BE2C (cell line): ENCODE measurements around the gene RAB12.
"Not testable (repeated sequence)": the region's sequence is repeated elsewhere in the genome, so short reads cannot be mapped to it uniquely, and the experiment has no call there.

Source experiments
- DNase-seq: peaks from one replicate; pipeline ENCODE4 v3.0.0-alpha.2; 2020
- H3K27me3 ChIP-seq: fragments of 250-450 bp; sonication (Bioruptor Pico); 2 replicates; pipeline ENCODE4 v1.5.1; 2020; ENCODE audit warnings: mild to moderate bottlenecking
- H3K36me3 ChIP-seq: fragments of 250-450 bp; sonication (Bioruptor Pico); 2 replicates; pipeline ENCODE4 v1.5.1; 2020; ENCODE audit warnings: mild to moderate bottlenecking
- H3K4me1 ChIP-seq: fragments of 250-450 bp; sonication (Bioruptor Pico); 2 replicates; pipeline ENCODE4 v1.5.1; 2020
- H3K4me3 ChIP-seq: 2 replicates; pipeline ENCODE4 v1.5.1; 2011; ENCODE audit warnings: low read depth, low read length
- H3K9me3 ChIP-seq: fragments of 250-450 bp; sonication (Bioruptor Pico); 2 replicates; pipeline ENCODE4 v1.5.1; 2020
- TF ChIP-seq, protein P1 (sequence below): IDR thresholded peaks from 2 replicates; pipeline ENCODE4 v1.5.1; 2012; ENCODE audit warnings: mild to moderate bottlenecking, low read depth, low read length

RAB12 gene

DNA sequence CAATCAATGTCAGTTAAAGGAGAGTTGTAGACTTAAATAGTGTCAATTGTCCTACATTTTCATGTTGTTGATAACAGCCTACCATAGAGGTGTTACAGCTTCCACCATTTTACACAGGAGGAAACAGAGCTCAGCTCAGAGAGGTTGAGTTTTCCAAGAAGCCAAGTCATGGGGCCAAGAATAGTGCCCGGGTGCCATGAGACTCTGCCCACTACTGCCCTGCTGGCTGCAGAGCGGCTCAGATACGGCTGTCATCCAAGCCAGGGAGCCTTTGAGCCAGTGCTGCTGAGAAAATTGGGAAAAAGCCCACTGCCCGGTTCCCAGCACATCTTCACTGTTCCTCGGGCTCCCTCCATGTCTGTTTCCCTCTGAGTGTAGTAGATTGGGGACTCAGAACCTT is 22.0 kb downstream of the RAB12 start:
- no peaks in the 10 kb centered on the region for H3K36me3 ChIP-seq
- no peak overlapping the region for H3K4me3 ChIP-seq
- no peaks in the 10 kb centered on the region for H3K4me1 ChIP-seq
- no peaks in the 10 kb centered on the region for H3K9me3 ChIP-seq
- DNase-seq: no peak
- H3K27me3 ChIP-seq: no peaks in the 10 kb centered on the region
- TF ChIP-seq, protein P1, sequence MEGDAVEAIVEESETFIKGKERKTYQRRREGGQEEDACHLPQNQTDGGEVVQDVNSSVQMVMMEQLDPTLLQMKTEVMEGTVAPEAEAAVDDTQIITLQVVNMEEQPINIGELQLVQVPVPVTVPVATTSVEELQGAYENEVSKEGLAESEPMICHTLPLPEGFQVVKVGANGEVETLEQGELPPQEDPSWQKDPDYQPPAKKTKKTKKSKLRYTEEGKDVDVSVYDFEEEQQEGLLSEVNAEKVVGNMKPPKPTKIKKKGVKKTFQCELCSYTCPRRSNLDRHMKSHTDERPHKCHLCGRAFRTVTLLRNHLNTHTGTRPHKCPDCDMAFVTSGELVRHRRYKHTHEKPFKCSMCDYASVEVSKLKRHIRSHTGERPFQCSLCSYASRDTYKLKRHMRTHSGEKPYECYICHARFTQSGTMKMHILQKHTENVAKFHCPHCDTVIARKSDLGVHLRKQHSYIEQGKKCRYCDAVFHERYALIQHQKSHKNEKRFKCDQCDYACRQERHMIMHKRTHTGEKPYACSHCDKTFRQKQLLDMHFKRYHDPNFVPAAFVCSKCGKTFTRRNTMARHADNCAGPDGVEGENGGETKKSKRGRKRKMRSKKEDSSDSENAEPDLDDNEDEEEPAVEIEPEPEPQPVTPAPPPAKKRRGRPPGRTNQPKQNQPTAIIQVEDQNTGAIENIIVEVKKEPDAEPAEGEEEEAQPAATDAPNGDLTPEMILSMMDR: no peak

DNA sequence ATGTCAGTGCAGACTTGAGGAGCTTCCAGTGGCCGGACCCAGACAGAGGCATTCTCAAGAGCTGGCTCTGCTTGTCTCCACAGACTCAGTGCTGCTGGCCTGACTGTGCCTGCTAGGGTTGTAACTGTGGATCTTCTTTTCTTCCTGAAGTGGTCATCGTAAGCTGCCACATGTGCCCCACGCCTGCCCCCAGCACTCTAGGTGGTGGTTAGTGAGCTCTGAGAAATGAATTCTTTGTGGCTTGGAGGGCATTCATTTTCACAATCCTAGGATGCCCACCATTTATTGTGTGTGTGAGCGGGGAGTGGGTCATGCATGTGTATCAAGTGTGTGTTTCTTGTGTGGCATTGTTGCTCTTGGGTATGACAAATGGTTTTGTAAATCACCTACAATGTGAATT is 23.1 kb downstream of the RAB12 start:
- H3K4me3 ChIP-seq: no peak overlapping the region
- H3K27me3 ChIP-seq: no peaks in the 10 kb centered on the region
- no peaks in the 10 kb centered on the region for H3K36me3 ChIP-seq
- H3K9me3 ChIP-seq: no peaks in the 10 kb centered on the region
- H3K4me1 ChIP-seq: no peaks in the 10 kb centered on the region
- no peak for DNase-seq
- TF ChIP-seq, protein P1: no peak

DNA sequence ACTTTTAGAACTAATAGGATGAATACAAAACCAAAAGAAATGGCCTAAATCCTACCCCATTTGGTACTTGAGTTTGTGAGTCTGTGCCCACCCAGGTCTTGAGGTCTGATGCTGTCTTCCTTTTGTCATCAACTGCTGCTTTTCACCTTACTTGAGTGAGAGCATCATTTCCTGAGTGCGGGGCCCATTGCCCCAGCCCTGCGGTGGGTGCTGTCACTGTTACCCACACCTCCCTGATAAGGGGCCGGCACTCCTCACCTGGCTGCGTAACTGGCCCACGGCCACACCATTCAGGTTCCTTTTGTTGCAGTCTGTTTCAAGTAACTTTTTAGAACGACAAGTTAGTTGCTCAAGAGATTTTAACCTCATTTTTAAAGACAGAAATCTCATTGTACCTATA is 25.3 kb downstream of the RAB12 start:
- Histone ChIP-seq H3K4me1 (no peaks in the 10 kb centered on the region), H3K9me3 (no peaks in the 10 kb centered on the region), H3K27me3 (no peaks in the 10 kb centered on the region), H3K36me3 (no peaks in the 10 kb centered on the region; the same call in 1 of the 2 replicates), H3K4me3 (no peak overlapping the region)
- TF ChIP-seq, protein P1: no peak
- no peak for DNase-seq

DNA sequence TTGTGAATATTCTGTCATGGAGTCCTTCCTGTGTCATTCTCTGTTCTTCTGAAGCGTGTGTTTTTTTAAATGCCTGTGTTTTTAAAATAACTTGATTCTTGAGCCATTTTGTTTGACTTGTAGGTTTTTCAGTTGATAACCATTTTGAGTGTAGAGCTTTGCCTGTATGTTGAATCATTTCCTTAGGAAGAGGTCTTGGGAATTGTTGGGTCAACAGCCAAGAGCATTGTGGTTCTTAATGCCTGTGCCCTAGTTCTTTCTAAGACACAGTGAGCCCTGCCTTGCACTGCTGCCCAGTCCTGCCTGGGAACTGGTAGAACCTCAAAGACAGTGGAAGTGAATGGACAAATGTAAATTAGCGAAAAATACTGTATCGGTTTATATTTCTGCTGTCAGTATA is 25.9 kb downstream of the RAB12 start:
- H3K4me1 ChIP-seq: no peaks in the 10 kb centered on the region
- no peak overlapping the region for H3K4me3 ChIP-seq
- DNase-seq: no peak
- H3K9me3 ChIP-seq: no peaks in the 10 kb centered on the region
- no peaks in the 10 kb centered on the region; the same call in 1 of the 2 replicates for H3K36me3 ChIP-seq
- H3K27me3 ChIP-seq: no peaks in the 10 kb centered on the region
- TF ChIP-seq, protein P1: no peak

DNA sequence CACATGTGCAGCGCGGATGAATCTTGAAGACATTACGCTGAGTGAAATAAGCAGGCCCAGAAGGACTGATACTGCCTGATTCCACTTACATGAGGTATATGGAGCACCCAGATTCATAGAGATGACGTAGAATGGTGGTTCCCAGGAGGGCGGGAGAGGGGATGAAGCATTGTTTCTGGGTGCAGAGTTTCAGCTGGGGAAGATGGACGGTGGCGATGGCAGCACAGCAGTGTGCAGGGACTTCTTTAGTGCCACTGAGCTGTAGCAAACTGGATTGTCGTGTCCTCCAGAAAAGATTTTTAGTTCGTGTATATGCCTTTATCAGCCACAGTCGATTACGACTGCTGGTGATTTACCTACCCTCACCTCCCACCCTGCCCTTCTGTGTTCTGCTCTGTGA is 30.5 kb downstream of the RAB12 start:
- no peaks in the 10 kb centered on the region for H3K27me3 ChIP-seq
- no peak overlapping the region for H3K4me3 ChIP-seq
- H3K36me3 ChIP-seq: no peaks in the 10 kb centered on the region; the same call in 1 of the 2 replicates
- H3K9me3 ChIP-seq: no peaks in the 10 kb centered on the region
- TF ChIP-seq, protein P1: no peak
- H3K4me1 ChIP-seq: no peaks in the 10 kb centered on the region
- DNase-seq: no peak

DNA sequence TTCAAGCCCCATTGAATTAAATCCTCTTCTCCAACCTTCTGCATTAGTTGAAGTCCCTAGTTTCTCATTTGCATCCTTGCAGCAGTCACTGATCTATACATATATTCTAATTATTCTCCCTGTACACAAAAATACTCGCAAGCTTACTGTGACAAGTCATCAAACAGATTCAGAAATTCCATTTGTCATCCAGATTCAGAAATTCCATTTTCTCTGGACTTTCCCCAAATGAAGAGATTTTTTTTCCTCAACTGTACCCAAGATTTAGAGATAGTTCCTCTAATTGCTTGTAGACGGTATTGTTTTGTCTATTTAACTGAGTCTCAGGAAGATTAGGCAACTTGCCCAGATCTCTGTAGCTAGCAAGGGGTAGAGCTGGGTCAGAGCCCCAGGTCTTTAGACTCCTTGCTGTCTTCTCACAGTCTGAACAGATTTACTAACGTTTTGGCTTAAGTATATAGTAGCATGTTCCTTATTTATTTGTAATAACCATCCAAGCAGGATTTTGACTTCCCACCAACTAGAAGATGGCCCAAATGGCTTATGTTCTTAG is 34.2 kb downstream of the RAB12 start:
- no peaks in the 10 kb centered on the region for H3K9me3 ChIP-seq
- no peak overlapping the region for H3K4me3 ChIP-seq
- H3K27me3 ChIP-seq: no peaks in the 10 kb centered on the region
- no peaks in the 10 kb centered on the region for H3K4me1 ChIP-seq
- H3K36me3 ChIP-seq: no peaks in the 10 kb centered on the region; the same call in 1 of the 2 replicates
- no peak for DNase-seq
- TF ChIP-seq, protein P1: no peak

DNA sequence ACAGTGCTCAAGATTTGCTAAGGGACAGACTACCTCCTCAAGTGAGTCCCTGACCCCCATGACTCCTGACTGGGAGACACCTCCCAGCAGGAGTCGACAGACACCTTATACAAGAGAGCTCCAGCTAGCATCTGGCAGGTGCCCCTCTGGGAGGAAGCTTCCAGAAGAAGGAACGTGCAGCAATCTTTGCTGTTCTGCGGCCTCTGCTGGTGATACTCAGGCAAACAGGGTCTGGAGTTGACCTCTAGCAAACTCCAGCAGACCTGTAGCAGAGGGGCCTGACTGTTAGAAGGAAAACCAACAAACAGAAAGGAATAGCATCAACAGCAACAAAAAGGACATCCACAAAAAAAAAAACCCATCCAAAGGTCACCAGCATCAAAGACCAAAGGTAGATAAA is 38.1 kb downstream of the RAB12 start:
- not testable (repeated sequence) for H3K9me3 ChIP-seq, H3K27me3 ChIP-seq, DNase-seq, H3K36me3 ChIP-seq, H3K4me1 ChIP-seq, H3K4me3 ChIP-seq

DNA sequence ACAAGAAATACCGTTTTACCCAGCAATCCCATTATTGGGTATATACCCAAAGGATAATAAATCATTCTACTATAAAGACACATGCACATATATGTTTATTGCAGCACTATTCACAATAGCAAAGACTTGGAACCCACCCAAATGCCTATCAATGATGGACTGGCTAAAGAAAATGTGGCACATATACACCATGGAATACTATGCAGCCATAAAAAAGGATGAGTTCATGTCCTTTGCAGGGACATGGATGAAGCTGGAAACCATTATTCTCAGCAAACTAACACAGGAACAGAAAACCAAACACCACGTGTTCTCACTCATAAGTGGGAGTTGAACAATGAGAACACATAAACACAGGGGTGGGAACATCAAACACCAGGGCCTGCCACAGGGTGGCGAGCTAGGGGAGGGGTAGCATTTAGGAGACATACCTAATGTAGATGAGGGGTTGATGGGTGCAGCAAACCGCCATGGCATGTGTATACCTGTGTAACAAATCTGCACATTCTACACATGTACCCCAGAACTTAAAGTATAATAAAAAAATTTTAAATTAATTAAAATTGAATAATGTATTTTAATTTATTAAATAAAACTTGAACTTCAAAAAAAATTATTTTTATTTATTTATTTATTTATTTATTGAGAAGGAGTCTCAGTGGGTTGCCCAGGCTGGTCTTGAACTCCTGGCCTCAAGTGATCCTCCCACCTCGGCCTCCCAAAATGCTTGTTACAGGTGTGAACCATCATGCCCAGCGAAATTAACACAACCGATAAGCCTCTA is 42.4 kb downstream of the RAB12 start:
- not testable (repeated sequence) for H3K4me3 ChIP-seq, H3K27me3 ChIP-seq, H3K4me1 ChIP-seq, DNase-seq, H3K36me3 ChIP-seq, H3K9me3 ChIP-seq
